D721Med (cell line): ENCODE measurements around the gene LAMB1.

Source experiments
- DNase-seq: peaks from one replicate; pipeline ENCODE4 v3.0.0; 2011; ENCODE audit warnings: low spot score; ENCODE audit not compliant: insufficient read length
- FAIRE-seq: peaks from 2 replicates; lab custom pipeline; 2011; peaks lifted over from hg19 to GRCh38; lab: Jason Lieb, UNC
- TF ChIP-seq, protein P1 (sequence below): IDR thresholded peaks from 2 replicates; pipeline ENCODE4 v1.5.1; 2012; ENCODE audit warnings: mild to moderate bottlenecking, control low read depth; ENCODE audit not compliant: insufficient read depth; ENCODE audit errors: missing control alignments

Gene LAMB1

DNA sequence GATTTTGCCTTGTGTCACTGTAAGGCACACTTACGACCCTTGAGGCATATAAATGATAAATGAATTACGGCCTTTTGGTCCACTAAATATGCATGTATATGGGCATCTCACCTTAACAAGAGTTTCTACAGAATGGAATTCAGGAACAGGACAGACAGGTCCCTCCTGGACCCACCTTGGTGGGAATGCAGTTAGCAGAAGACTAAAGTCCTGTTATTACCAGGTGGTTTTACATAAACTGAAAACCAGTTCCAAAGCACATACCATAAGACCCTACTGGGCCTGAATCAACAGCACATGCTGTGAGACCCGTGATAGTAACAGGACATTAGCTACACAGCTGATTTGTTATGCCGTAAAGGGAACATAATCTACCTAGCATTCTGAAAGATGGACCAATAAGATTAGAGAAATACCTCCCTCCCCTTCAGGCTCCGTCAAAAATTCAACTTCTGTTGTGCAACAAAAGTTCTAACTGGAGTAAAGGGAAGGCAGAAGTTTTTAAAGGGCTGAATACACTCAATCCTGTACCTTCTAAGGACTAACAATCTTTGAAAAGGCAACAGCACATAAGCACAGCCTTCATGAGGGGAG lies 24.0 kb downstream of the LAMB1 start:
- TF ChIP-seq, protein P1, sequence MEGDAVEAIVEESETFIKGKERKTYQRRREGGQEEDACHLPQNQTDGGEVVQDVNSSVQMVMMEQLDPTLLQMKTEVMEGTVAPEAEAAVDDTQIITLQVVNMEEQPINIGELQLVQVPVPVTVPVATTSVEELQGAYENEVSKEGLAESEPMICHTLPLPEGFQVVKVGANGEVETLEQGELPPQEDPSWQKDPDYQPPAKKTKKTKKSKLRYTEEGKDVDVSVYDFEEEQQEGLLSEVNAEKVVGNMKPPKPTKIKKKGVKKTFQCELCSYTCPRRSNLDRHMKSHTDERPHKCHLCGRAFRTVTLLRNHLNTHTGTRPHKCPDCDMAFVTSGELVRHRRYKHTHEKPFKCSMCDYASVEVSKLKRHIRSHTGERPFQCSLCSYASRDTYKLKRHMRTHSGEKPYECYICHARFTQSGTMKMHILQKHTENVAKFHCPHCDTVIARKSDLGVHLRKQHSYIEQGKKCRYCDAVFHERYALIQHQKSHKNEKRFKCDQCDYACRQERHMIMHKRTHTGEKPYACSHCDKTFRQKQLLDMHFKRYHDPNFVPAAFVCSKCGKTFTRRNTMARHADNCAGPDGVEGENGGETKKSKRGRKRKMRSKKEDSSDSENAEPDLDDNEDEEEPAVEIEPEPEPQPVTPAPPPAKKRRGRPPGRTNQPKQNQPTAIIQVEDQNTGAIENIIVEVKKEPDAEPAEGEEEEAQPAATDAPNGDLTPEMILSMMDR = no peak
- FAIRE-seq = no peak
- no peak for DNase-seq

DNA sequence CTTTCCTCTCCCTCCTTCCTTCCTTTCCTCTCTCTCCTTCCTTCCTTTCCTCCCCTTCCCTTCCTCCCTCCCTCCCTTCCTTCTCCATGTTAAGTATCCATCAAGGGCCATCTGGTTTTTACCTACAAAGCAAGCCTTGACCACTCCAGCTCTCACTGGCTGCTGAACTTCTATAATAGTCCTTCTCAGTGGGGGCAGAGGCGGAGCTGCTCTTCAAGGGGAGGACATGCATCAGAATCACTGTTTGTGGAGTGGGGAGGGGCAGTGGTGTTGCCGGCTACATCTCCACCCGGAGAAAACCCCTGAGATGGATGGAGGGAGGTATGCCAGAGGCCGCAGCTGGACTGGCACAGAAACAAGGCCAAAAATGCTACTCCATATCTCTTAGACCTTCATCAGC lies 25.9 kb downstream of the LAMB1 start:
- no peak for FAIRE-seq
- TF ChIP-seq, protein P1 = no peak
- DNase-seq = no peak

DNA sequence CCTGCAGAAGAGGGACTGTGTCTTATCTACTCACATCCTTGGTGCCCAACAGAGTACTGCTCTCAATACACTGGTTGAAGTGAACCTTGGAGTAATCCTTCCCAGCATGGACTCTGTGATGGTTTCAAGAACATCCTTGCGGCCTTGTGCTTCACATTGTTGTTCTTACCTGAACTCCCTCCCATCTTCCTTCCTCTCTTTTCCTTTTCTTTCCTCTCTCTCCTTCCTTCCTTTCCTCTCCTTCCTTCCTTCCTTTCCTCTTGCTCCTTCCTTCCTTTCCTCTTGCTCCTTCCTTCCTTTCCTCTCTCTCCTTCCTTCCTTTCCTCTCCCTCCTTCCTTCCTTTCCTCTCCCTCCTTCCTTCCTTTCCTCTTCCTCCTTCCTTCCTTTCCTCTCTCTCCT lies 26.3 kb downstream of the LAMB1 start:
- TF ChIP-seq, protein P1 = no peak
- FAIRE-seq = no peak
- no peak for DNase-seq

DNA sequence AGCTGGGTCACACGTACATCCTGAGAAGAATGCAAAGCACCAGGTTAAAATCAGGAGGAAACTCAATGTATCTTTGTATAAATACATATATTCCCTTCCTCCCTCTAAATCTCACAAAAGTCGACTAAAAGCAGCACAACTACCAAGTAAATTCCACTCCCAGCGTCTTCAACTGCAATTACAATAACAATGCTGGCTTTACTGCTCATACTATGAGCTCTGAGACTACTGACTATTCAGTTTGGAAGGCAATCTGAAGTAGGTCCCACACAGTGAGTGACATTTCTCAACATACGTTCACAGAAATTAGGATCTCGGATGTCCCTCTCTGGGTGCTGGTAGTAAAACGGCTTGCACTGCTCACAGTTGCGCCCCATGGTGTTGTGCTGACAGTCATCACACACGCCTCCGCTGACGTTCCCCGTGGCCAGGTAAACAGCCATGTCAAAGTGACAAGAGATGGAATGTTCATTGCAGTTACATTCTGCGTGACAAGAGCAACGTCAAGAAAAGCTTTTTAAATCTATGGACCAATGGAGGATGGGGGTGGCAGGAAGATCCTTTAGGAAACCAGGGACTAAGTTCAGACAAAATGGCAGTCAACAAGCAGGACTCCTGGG lies 27.5 kb downstream of the LAMB1 start:
- no peak for FAIRE-seq
- TF ChIP-seq, protein P1 = no peak

DNA sequence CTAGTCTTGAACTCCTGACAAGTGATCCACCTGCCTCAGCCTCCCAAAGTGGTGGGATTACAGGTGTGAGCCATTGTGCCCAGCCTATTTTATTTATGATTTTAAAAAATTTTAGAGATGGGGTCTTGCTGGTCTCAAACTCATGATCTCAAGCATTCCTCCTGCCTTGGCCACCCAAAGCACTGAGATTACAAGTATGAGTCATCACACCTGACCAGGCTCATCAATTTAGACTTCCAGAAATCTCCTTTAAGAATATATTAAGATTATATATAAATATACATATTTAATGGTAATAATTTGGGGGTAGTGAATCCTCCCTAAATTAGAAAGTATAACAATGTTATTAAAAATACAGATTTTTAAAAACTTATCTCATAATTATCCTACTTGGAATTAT lies 29.1 kb downstream of the LAMB1 start:
- TF ChIP-seq, protein P1 = no peak
- FAIRE-seq (no peak), DNase-seq (no peak)

More for the DNA sequence above, 27.5 kb downstream of the LAMB1 start:
- no peak for DNase-seq

DNA sequence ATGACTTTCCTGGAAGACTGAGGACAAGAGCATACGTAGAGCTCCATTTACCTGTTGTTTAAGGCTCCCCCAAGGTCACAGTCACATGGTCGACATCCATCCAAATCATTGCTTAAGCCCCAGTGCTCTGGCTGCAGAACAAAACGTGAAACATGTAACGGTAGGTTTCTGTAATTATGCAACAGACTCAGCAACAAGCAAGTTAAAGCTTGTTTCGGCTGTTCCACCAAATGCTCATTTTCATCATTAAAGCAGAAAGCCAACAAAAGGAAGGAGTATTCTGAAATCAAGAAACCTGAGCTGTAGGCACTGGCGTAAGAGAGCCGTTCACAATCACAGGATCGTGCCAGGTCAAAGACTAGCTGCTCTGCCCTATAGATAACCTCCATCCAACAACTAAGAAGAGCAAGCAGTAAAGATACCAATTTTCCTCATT lies 30.0 kb downstream of the LAMB1 start:
- FAIRE-seq (no peak), DNase-seq (no peak)
- TF ChIP-seq, protein P1 = no peak

DNA sequence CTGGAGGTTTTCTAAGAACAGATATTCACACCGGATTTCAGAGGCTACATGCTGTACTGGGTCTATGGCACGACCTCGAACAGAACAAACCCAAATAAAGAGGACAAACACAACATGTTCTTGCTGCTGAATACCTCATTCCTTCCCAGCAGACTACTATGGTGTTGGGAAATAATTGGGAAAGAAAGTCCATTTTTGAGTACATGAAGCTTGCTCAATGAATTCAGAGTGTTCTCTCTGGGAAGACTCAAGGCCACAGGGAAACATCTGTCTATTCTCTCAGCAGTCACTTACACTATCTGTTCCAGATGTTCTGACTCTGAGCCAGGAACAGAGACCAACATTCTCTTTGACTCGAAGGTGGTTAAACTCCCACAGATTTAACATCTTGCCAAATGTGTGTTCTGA lies 30.9 kb downstream of the LAMB1 start:
- TF ChIP-seq, protein P1 = no peak
- DNase-seq = no peak
- no peak for FAIRE-seq
